PFSK-1 (cell line): Measurements from ENCODE around the gene LAMB1.

Experiments used
- POLR2AphosphoS5 ChIP-seq: IDR thresholded peaks from 2 replicates; pipeline ENCODE4 v1.6.1; 2012; ENCODE audit warnings: low read depth, mild to moderate bottlenecking, control low read depth, low read length, moderate library complexity
- SIN3A ChIP-seq: IDR thresholded peaks from 2 replicates; pipeline ENCODE4 v1.6.1; 2012; ENCODE audit warnings: mild to moderate bottlenecking, low read length, moderate library complexity, borderline replicate concordance; ENCODE audit not compliant: insufficient read depth
- TAF1 ChIP-seq: IDR thresholded peaks from 2 replicates; pipeline ENCODE4 v1.6.1; 2012; ENCODE audit warnings: low read length, control low read depth, borderline replicate concordance; ENCODE audit not compliant: insufficient read depth
- TF ChIP-seq, protein P1 (sequence below), 2 experiments: IDR thresholded peaks; 2 replicates each; pipeline versions ENCODE4 v1.6.1 to v1.8.0; 2011 to 2012; ENCODE audit warnings: low read depth in 2 of 2, low read length in 2 of 2, control low read depth in 1 of 2, inconsistent platforms in 1 of 2, mild to moderate bottlenecking in 1 of 2, moderate library complexity in 1 of 2; ENCODE audit not compliant: insufficient read depth in 1 of 2

DNA sequence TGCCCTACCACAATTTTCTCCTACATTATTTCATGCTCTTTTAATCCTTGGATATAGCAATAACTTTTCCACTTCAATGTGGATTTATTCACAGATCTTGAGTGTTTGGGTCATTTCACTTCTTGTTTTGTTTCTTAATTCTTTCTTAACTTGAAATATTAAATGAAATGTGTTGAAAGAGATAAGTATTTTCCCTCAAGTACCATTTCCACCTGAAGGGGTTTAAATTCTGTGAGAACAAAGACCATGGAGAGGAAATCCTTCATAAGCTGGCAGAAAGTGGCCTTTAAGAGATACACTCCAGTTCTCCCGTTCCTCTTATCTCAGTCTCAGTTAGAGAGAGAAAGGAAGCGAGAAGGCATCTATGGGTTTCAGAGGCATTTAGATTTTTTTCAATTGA lies 126.0 kb downstream of the LAMB1 start:
- TF ChIP-seq, protein P1, sequence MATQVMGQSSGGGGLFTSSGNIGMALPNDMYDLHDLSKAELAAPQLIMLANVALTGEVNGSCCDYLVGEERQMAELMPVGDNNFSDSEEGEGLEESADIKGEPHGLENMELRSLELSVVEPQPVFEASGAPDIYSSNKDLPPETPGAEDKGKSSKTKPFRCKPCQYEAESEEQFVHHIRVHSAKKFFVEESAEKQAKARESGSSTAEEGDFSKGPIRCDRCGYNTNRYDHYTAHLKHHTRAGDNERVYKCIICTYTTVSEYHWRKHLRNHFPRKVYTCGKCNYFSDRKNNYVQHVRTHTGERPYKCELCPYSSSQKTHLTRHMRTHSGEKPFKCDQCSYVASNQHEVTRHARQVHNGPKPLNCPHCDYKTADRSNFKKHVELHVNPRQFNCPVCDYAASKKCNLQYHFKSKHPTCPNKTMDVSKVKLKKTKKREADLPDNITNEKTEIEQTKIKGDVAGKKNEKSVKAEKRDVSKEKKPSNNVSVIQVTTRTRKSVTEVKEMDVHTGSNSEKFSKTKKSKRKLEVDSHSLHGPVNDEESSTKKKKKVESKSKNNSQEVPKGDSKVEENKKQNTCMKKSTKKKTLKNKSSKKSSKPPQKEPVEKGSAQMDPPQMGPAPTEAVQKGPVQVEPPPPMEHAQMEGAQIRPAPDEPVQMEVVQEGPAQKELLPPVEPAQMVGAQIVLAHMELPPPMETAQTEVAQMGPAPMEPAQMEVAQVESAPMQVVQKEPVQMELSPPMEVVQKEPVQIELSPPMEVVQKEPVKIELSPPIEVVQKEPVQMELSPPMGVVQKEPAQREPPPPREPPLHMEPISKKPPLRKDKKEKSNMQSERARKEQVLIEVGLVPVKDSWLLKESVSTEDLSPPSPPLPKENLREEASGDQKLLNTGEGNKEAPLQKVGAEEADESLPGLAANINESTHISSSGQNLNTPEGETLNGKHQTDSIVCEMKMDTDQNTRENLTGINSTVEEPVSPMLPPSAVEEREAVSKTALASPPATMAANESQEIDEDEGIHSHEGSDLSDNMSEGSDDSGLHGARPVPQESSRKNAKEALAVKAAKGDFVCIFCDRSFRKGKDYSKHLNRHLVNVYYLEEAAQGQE (IDR thresholded peaks at IDR 0.05; ENCODE audit: insufficient read depth in 1 of 2, low read depth in 2 of 2, low read length in 2 of 2), result no peak
- no peak for TF ChIP-seq TAF1
- TF ChIP-seq SIN3A, result no peak
- TF ChIP-seq POLR2AphosphoS5, result no peak
